ENCODE measurements around the gene RHBDD1.

The RHBDD1 gene

DNA sequence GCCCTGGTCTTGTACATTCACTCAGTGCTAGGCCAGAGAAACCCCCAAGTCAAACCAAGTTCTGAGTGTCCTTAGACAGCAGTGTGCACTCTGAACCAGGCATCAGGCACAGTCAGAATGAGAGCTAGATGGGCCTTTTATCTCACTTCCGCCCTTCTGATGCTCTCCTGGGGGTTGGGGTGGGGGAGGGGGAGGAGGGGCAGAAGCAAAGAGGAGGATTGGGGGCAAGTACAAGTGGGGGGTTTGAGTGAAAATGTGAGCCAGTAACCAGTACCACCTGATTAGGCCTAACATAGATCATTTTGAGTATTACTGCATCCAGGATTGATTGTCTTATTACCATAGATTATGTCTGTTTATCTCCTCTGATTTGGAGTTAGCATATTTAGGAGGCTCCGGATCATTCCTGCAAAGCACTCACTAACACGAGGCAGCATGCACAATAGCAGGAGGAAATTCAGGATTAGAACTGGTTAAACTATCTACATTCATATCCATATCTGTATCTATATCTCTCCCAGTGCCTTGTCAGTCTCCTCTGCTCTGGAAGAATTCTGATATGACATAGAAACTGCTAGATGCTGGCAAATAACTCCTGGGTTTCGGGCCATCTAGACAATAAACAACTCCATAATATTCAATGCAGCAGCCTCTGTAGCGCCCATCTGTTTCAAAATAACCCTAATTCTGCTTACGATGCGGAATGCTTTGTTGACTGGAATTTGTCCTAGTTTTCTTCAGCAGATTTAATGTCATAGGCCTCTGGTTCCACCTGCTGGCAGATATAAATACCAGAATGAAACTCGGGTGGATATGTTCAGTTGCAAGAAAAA is 149.1 kb downstream of the RHBDD1 start:
- no peak for DNase-seq (ENCODE audit: low read depth)

DNA sequence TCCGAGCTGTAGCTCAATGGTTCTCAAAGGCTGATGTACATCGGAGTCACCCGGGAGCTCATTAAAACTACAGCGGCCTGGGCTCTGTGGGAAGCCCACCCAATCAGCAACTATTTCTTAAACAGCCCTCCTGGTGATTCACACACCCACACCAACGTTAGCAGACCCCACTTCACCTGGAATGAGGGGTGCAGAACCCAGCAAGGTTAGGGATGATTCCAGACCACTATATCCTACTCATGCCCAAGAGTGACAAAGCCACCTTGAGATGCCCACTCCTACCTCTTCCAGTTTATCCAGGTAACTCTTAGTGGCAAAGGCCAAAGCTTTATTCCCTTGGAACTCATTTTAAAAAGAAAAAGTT is 149.7 kb downstream of the RHBDD1 start:
- no peak for DNase-seq (ENCODE audit: low read depth)

DNA sequence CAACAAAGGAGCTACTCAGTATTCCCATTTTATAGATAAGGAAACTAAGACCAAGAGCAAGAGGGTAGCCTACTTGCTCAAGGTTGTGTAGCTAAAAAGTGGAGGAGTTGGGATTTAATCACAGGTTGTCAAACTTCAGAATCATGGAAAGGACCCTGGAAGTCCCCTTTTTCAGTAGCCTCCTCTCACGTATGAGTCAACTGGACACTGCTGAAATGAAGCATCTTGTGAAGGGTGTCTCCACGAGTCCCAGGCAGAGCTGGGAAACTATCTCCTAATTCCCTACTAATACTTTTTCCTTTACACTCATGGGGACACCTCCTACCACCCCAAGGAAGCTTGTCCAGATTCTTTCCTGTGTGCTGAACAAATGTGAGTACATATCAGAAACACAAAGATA is 155.8 kb downstream of the RHBDD1 start:
- no peak for DNase-seq (ENCODE audit: low read depth)

DNA sequence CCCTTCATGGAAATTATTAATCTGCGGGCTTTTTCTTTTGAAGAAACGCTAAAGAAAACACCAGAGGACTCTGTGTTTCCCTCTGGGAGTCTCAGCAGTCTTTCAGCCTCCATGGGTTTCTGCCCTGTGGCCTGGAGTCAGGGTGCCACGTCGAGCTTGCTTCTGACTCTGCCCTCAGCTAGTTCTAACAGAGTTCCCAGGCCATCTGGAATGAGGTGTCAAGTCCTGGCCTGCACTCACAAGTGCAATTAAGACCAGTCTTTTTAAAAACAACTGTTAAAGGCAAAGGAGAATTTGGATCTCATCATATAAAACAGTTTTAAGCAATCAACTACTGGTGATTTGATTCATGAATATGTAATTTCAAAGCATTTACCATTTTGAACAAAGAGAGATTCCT is 157.3 kb downstream of the RHBDD1 start:
- DNase-seq (ENCODE audit: low read depth) = no peak

DNA sequence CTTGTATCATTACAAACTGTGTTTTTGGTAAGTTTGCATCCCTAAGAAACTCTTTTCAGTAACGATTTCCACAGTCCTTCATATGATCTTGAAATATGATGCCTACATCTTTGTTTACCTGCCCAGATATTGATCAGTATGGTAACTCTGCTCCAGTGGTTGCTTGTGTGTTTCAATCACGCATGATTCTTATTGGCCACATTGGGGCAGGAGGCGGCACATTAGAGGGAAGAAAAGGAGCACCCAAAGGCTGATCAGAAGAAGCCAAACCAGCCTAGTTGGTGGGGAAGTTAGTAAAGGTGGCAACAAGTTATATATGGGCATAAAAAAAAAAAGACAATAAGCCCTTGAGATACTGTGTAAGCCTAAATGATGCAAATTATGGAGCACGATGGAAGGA is 158.9 kb downstream of the RHBDD1 start:
- no peak for DNase-seq (ENCODE audit: low read depth)

DNA sequence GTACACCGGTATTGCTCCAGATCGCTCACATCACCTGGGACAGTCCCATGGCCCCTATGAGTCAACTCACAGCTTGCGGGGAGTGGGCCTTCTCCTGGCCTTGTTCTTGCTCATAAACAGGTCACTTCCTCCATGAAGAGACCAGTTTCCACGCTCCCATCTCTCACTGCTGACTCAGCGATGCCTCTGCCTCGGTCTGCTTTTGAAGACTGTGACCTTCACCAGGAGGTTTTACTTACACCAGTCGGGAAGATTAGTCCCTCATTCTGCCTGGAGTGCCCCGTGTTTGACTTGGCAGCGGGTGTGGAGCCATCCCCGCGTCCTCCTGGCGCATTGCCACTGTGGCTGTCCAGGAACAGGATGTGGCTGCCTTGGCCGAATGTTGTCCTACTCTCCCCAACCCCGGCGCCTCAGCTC is 159.8 kb downstream of the RHBDD1 start:
- DNase-seq (ENCODE audit: low read depth) = no peak

DNA sequence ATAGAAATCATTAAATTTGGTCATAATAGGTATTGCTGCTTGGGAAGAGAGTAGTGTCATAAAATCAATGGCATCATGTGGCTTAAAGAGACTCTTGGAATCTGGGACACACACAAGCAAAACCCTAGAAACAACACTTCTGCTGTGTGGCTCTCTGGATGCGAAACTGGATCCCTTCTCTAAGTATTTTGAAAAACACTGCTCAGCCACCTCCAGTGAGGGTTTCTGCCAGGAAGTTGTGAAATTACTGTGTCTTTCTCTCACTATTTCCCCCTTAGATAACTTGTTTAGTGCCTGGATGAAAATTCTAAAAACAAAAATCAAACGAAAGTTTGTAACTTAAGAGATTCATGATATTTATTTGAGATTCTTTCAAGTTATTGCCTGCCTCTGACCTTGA is 163.8 kb downstream of the RHBDD1 start:
- DNase-seq (ENCODE audit: low read depth) = no peak

DNA sequence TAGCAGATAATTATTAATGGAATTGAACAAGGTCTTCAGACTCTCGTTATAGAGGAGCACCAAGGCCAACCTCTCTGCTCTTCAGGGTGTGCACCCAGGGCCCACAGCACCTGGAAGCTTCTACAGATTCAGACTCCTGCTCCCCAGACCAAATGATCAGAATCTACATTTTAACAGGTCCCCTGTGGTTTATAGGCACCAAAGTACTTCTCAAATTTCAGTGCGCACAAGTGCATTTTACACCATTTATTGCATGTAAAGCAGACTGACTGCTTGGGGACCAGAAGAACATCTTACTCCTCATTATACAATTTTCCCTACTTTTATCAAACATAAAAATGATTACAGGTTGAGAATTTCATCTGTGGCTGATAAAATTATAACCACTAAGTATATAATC is 164.3 kb downstream of the RHBDD1 start:
- no peak for DNase-seq (ENCODE audit: low read depth)

DNA sequence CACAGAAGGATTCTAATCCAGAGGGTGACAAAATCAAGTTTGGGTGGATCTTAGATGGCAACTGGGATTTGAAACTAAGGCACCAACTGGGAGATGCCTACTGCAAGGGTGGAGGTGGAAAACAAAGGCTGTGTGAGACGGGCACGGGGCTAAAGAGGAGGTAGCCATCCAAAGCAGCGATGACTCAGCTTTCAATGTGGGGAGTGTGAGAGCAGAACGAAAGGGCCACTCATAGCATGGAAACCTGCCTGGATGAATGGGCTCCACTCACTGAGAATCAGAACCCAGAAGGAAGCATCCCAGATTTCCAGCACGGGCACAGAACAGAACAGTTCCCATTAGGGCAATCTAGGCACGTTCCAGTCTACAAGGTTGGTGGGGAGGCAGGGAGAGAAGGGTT is 168.6 kb downstream of the RHBDD1 start:
- DNase-seq (ENCODE audit: low read depth) = no peak

DNA sequence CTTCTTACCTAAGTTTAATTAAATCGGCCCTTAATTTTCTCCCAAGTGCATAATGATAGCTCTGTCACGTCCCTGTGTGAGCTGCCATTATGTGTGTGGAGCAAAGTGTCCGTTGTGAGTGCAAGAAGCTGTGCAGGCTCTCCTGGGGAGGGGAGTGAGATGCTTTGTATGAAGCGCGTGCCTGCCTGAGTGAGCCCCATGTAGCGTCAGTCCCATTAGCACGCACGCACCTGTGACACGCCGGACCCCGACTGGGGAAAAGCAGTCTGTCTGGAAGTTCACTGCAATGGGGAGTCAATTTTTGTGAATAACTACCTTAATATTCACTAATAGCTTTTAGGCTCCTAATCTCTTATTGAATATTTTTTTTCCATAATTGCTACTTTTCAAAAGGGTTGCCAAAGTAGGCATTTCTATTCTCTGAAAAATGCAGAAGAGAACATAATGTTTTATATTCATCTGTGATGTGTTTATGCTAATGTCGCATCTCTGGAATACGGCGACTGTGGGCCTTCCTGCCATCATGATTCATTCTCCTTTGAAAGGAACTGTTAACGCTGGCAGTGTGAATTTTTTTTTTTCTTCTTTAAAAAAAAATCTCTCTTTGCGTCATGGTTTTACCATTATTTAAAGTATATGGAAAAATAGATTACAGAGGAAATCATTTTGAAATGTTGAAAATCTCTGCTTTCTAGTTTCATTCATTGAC is 170.5 kb downstream of the RHBDD1 start:
- DNase-seq (ENCODE audit: low read depth) = no peak

DNA sequence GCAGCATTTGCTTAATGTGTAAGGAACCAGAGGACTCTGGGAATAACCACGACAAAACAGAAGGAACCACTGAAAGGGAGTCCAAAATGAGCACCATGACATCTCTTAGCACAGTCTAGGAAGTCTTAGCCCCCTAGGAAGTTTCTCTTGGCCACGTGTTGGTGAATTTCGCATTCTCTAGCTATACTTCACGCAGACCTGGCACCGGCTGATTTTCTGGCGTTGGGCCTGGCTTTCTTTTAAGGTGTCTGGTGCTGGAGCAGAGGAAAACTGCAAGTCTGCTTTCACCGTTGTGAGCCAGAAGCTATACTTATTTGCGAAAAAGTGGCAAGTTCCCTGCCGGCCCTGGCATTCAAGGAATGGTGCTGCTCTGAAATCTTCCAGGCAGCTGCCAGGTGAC is 171.3 kb downstream of the RHBDD1 start:
- no peak for DNase-seq (ENCODE audit: low read depth)

DNA sequence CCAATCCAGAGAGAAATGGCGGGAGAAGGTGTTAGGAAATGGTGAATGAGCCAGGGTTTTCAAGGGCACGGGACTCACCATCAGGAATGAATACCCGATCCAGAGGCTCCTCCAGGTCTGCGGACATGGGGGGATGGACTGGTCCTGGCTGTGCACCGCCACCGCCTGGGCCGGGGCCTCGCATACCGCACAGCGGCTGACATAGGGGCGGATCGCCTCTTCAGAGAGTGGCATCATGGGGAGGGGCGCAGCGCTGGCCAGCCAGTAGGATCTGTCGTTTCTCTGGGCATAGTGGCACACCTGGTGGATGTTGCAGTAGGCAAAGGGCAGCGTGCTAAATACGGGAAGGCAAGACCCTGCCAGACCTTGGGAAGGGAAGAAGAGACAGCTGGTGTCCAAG is 172.1 kb downstream of the RHBDD1 start:
- DNase-seq (ENCODE audit: low read depth) = no peak

DNA sequence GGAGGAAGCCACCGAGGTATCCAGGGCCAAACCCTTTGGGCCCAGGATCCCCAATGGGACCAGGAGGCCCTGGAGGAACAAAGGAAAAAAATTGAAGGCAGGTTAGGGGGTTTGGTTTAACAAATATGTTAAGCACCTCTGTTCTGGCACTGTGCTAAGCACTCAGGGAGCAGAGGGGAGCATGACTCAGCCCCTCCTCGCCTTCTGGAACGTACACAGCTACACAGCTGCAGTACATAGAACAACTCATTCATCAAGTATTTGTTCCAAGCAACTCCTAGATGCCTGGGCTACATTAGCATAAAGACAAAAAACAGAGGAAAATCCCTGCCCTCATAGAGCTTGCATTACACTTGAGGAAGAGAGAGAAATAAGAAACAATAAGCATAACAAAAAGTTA is 174.6 kb downstream of the RHBDD1 start:
- no peak for DNase-seq (ENCODE audit: low read depth)

DNA sequence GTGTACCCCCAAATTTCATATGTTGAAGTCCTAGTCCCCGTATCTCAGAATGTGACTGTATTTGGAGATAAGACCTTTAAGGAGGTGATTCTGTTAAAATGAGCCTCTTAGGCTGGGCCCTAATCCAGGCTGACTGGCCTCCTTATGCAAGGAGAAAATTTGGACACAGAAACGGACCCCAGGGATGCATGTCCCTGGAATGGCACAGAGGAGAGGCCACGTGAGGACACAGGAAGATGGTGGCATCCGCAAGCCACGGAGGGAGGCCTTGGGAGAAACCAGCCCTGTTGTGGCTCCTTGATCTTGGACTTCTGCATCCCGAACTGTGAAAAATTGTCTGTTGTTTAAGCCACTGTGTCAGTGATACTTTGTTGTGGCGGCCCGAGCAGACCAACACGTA is 177.5 kb downstream of the RHBDD1 start:
- DNase-seq (ENCODE audit: low read depth) = no peak

DNA sequence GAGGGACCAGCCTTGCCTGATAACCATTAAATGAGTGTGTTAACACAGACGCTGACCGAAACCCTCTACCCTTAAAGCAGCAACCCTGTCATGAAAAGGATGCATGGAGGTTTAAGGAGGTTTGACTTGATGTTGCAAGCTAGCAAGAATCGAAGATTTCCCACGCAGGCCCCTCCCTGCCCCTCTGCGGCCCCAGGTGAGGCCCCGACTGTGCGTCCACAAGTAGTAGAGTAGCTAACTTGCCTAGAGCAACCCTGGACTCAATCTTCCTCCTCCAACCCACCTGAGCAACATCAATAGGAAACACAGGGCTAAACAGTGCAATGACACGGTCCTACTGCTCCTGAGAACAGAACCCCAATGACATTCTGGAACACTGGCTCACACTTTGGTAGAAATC is 178.0 kb downstream of the RHBDD1 start:
- DNase-seq (ENCODE audit: low read depth) = no peak

DNA sequence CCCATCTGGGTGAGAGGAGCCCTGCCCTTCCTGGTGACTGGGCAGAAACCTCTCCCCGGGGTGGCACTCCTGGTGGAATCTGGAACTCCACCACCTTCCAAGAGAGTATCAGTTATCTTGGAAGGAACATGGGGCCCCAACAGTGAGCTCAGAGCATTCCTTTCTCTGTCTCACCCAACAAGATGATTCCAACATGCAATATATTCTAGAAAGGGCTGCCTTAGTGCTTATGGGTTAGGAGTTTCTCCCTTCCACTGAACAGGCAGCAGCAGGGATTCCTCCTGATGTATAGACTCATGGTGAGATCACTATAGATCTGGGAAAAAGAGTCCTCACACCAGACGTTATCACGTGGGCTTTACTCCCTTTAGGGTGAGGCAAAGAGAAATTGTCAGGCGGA is 181.0 kb downstream of the RHBDD1 start:
- DNase-seq (ENCODE audit: low read depth) = no peak

DNA sequence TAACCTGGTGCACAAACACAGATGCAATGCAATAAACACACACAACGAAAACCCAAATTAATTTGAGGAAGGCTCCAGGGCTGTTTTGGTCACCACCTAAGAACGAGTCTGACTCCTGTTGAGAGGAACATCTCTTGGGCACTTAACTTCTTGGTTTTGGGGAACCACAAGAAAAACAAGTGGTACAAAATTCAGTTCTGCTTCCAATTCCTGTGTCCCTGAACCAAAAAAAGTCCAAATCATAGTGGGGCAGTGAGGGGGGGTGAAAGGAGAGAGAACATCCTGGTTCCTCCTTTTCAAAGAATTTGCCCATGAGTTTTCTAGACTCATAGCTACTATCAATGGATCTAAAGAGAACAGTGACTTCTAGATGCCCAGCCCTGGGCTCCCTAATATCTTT is 184.6 kb downstream of the RHBDD1 start:
- DNase-seq (ENCODE audit: low read depth) = no peak

DNA sequence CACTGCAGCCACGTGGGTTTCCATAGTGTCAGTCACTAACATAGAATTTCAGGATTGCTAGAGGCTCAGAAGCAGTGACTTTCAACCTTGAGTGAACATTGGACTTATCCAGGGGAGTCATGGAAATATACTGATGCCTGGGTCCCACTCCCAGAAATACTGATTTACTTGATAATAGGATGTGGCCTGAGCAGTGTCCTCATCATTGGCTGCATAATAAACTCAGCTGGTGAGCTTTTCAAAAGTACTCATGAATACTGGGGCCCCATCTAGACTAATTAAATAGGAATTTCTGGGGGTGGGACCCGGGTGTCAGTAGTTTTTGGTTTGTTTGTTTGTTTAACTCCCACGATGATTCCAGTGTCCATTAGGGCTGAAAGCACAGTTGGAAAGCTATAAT is 186.8 kb downstream of the RHBDD1 start:
- DNase-seq (ENCODE audit: low read depth) = no peak

DNA sequence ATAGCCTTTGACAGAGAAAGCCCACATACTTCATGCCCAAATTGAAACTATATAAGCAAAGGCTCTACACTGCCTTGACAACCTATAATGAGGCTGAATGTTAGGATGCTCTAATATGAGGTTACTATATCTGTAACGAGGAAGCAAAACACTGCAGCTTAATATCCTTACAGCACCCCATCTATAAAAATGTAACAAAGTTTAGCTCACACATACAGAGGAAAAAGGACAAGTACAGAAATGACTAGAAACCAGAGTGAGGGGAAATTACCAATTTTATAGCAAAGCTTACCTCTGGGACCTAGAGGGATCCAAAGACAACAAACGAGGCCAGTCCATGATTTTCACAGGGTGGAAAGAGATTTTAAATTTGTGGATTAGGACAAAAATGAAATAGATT is 189.7 kb downstream of the RHBDD1 start:
- no peak for DNase-seq (ENCODE audit: low read depth)

DNA sequence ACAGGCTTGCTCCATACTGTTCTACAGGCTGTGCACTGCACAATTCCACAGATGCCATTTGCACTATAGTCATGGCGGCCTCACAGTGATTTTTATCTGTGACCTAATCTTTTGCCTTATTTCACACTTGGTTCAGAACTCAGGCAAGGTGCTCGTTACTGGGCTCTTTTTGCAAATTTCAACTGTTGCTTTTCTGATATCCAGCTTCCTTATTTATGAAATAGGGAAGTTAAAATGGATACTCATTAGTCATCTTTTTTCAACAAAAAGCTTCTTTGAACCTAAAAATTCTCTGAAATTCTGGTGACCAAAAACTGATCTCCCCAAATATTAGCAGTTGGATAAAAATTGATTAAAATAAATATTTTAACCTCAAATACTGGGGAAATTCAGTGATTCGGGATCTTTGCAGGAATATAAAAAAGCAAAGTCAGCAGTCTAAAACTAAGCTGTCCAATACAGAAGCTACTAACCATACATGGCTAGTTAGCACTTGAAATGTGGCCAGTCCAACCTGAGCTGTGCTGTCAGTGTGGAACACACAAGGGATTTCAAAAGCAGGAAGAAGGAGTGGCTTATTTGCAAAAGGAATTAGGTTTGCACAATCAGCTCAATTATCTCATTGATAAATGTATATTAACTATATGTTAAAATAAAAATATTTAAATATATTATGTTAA is 193.7 kb downstream of the RHBDD1 start:
- no peak for DNase-seq (ENCODE audit: low read depth)

DNA sequence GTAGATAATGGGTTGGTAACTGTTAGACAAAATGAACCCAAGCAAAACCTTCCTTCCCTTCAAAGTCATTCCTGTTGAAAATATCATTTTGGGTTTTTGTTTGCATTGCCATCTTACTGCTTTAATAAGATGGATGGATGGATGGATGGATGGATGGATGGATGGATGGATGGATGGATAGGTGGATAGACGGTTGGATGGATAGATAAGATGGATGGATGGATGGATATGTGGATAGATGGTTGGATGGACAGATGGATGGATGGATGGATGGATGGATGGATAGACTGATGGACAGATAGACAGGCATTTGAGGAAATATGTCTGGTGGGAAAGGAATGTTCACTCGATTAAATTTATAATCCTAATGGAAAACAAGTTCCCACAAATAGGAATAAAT is 194.9 kb downstream of the RHBDD1 start:
- DNase-seq (ENCODE audit: low read depth) = no peak

DNA sequence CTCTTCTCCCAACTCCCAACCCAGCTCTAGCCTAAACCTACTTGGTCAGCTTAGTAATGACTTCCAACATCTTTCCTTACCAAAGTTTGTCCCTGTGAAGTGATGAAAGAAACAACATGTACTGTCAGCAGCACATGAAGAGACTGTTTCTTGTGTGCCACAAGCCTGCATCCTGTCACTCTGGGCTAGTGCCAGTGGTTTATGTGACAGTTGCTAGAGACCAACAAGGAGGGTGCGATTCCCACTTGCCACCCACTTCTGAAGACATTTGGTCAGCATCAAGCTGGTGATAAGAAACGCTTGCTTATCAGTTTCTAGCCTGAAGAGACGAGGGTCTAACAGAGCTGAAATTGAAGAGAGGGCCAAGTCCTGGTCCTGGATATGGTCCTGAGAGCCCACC is 195.5 kb downstream of the RHBDD1 start:
- no peak for DNase-seq (ENCODE audit: low read depth)

DNA sequence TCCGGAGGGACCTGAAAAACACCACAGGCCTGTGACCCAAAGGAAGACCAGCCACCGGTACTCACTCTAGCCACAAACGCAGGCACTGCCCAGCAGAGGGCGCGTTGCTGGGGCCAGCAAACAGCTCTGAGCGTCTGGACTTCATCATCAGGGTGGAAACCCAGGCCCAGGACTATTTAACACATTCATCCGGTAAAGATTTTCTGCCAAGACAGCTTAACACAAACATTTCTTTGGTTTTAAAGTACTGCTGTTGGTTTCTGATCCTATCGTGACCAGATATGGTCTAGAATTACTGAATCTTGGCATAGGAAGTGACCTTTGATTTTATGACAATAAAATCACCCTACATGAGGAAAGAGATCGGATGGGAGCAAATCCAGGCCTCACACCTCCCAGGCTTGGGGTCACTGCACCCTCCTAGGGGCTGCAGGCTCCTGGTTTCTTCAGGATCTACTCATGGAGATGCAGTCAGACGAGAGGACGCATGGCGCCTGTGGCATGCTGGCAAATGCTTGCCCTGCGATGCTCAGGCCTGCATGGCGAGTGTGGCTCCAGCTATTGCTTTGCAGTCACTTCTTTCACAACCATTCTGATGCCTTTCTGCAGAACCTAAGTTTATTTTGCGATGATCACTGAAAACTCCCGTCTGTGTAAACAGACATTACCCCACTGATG is 197.8 kb downstream of the RHBDD1 start:
- DNase-seq (ENCODE audit: low read depth) = no peak

Measured in stimulated activated CD4-positive, alpha-beta T cell treated with anti-CD3 and anti-CD28 coated beads, Interleukin-2, amount 100 ng/mL, for 4 hours (primary cell).